Astrocyte (in vitro differentiated cells and primary cell): Measurements from ENCODE around the gene UMODL1.

Experiments used
- CTCF ChIP-seq: IDR thresholded peaks from 2 replicates; pipeline ENCODE4 v1.5.1; 2011; ENCODE audit warnings: low read depth, mild to moderate bottlenecking, inconsistent platforms, low read length, moderate library complexity; ENCODE audit not compliant: insufficient read depth
- EZH2 ChIP-seq: IDR thresholded peaks from 2 replicates; pipeline ENCODE4 v1.6.1; 2012; ENCODE audit warnings: mild to moderate bottlenecking, low read length, inconsistent platforms; ENCODE audit not compliant: insufficient read depth

- TF ChIP-seq CTCF (no peak), EZH2 (no peak)
Observed at GRCh38 chr21:42190486-42190863, 119.4 kb downstream of the UMODL1 start.
